EL (cell line): ENCODE measurements around the gene IL1RAPL1.
A peak's percentile ranks its signal among the peaks of the same experiment; 100 is the strongest.

Experiments used
- DNase-seq: peaks from one replicate; pipeline ENCODE4 v3.0.0-alpha.2; 2016

Gene IL1RAPL1

GRCh38 chrX:29138003-29138402, 550.8 kb downstream of the IL1RAPL1 start:
- DNase-seq: no peak

- DNase-seq: peak; percentile 0
These were observed 556.1 kb downstream of the IL1RAPL1 start for GRCh38 chrX:29143356-29143755.

GRCh38 chrX:29143756-29144155, 556.5 kb downstream of the IL1RAPL1 start:
- DNase-seq: no peak

- no peak for DNase-seq
These were observed 558.1 kb downstream of the IL1RAPL1 start for GRCh38 chrX:29145316-29145715.

- no peak for DNase-seq
These were observed 561.3 kb downstream of the IL1RAPL1 start for GRCh38 chrX:29148511-29148910.

- DNase-seq: no peak
These were observed 568.0 kb downstream of the IL1RAPL1 start for GRCh38 chrX:29155286-29155685.

GRCh38 chrX:29172880-29173279, 585.6 kb downstream of the IL1RAPL1 start:
- no peak for DNase-seq

GRCh38 chrX:29187264-29187663, 600.0 kb downstream of the IL1RAPL1 start:
- no peak for DNase-seq

- DNase-seq: no peak
These were observed 609.3 kb downstream of the IL1RAPL1 start for GRCh38 chrX:29196501-29196900.

- no peak for DNase-seq
These were observed 628.0 kb downstream of the IL1RAPL1 start for GRCh38 chrX:29215251-29215650.

GRCh38 chrX:29225670-29226069, 638.4 kb downstream of the IL1RAPL1 start:
- DNase-seq: no peak

- DNase-seq: no peak
These were observed 642.6 kb downstream of the IL1RAPL1 start for GRCh38 chrX:29229802-29230201.

GRCh38 chrX:29231800-29232199, 644.6 kb downstream of the IL1RAPL1 start:
- no peak for DNase-seq

- DNase-seq: no peak
These were observed 646.4 kb downstream of the IL1RAPL1 start for GRCh38 chrX:29233592-29234183.

GRCh38 chrX:29237972-29238371, 650.7 kb downstream of the IL1RAPL1 start:
- DNase-seq: no peak

GRCh38 chrX:29241809-29242208, 654.6 kb downstream of the IL1RAPL1 start:
- DNase-seq: no peak

- no peak for DNase-seq
These were observed 655.6 kb downstream of the IL1RAPL1 start for GRCh38 chrX:29242856-29243255.

- no peak for DNase-seq
These were observed 656.7 kb downstream of the IL1RAPL1 start for GRCh38 chrX:29243942-29244341.

- no peak for DNase-seq
These were observed 667.3 kb downstream of the IL1RAPL1 start for GRCh38 chrX:29254515-29254914.

- peak; percentile 5 for DNase-seq
These were observed 670.3 kb downstream of the IL1RAPL1 start for GRCh38 chrX:29257521-29257920.

- DNase-seq: no peak
These were observed 682.1 kb downstream of the IL1RAPL1 start for GRCh38 chrX:29269390-29269789.

GRCh38 chrX:29274517-29274916, 687.3 kb downstream of the IL1RAPL1 start:
- DNase-seq: no peak

- DNase-seq: no peak
These were observed 688.7 kb downstream of the IL1RAPL1 start for GRCh38 chrX:29275928-29276327.

- DNase-seq: no peak
These were observed 694.0 kb downstream of the IL1RAPL1 start for GRCh38 chrX:29281078-29281742.

GRCh38 chrX:29285664-29286063, 698.4 kb downstream of the IL1RAPL1 start:
- DNase-seq: no peak
